Measurements from ENCODE around the gene GPRC5C. TPM values are rescaled to one million over a fixed set of nuclear protein-coding genes. Genes with fewer than 3 reads are reported as not detected.

The GPRC5C gene
- total RNA-seq, 1 donor from 2014 or later = 56.4 TPM

DNA sequence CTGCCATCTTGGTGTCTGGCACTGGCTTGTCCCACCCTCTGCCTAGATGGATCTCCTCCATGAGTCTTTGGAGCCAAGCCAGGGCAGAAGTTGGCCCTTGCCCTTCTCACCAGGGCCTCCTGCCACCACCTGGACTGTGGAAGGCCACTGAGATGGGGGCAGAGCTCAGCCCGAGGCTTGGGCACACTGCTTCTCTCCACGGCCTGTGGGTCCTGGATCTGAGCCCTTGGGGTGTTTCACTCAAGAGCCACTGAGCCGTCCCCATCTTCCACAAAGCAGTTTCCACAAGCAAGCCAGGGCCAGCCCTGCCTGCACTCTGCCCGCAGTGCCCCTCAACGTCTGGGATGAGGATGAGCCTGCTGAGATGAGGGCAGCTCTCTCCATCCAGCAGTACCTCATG, 17.9 kb downstream of the GPRC5C start:
- Mint-ChIP-seq H3K27me3 (ENCODE audit: unreplicated experiment) (no peaks in the 10 kb centered on the region), H3K9me3 (ENCODE audit: unreplicated experiment) (no peaks in the 10 kb centered on the region), H3K4me3 (ENCODE audit: unreplicated experiment) (no peak overlapping the region), H3K4me1 (ENCODE audit: unreplicated experiment) (peaks cover 61% of the 10 kb centered on the region), H3K36me3 (ENCODE audit: unreplicated experiment) (peaks cover 5% of the 10 kb centered on the region), H3K27ac (ENCODE audit: unreplicated experiment) (peak overlapping the region; percentile 76)
- DNase-seq (ENCODE audit: extremely low spot score, unreplicated experiment) = no peak
- TF ChIP-seq, protein P1, sequence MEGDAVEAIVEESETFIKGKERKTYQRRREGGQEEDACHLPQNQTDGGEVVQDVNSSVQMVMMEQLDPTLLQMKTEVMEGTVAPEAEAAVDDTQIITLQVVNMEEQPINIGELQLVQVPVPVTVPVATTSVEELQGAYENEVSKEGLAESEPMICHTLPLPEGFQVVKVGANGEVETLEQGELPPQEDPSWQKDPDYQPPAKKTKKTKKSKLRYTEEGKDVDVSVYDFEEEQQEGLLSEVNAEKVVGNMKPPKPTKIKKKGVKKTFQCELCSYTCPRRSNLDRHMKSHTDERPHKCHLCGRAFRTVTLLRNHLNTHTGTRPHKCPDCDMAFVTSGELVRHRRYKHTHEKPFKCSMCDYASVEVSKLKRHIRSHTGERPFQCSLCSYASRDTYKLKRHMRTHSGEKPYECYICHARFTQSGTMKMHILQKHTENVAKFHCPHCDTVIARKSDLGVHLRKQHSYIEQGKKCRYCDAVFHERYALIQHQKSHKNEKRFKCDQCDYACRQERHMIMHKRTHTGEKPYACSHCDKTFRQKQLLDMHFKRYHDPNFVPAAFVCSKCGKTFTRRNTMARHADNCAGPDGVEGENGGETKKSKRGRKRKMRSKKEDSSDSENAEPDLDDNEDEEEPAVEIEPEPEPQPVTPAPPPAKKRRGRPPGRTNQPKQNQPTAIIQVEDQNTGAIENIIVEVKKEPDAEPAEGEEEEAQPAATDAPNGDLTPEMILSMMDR (IDR thresholded peaks at IDR 0.05) = no peak

DNA sequence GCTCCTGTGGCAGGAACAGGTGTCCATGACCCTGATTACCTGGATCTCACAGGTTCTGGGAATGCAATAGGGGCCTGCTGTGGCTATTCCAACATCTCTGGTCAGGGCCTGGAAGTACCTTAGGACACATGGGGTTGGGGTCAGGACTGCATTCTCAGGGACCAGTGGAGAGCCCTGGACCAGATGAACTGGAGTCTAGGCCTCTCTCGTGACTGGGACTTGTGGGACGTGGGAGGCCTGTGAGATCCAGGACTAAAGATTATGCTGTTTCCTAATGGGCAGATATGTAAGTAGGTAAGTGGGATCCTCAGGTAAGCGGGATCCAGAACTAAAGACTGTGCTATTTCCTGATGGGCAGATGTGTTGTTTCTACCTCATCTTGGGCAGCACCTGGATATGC, 18.3 kb downstream of the GPRC5C start:
- peaks cover 62% of the 10 kb centered on the region for H3K4me1 Mint-ChIP-seq (ENCODE audit: unreplicated experiment)
- H3K9me3 Mint-ChIP-seq (ENCODE audit: unreplicated experiment) = no peaks in the 10 kb centered on the region
- TF ChIP-seq, protein P1 (IDR thresholded peaks at IDR 0.05) = no peak
- H3K27me3 Mint-ChIP-seq (ENCODE audit: unreplicated experiment) = no peaks in the 10 kb centered on the region
- peaks cover 5% of the 10 kb centered on the region for H3K36me3 Mint-ChIP-seq (ENCODE audit: unreplicated experiment)
- no peak overlapping the region for H3K4me3 Mint-ChIP-seq (ENCODE audit: unreplicated experiment)
- DNase-seq (ENCODE audit: extremely low spot score, unreplicated experiment) = no peak
- H3K27ac Mint-ChIP-seq (ENCODE audit: unreplicated experiment) = no peak overlapping the region

DNA sequence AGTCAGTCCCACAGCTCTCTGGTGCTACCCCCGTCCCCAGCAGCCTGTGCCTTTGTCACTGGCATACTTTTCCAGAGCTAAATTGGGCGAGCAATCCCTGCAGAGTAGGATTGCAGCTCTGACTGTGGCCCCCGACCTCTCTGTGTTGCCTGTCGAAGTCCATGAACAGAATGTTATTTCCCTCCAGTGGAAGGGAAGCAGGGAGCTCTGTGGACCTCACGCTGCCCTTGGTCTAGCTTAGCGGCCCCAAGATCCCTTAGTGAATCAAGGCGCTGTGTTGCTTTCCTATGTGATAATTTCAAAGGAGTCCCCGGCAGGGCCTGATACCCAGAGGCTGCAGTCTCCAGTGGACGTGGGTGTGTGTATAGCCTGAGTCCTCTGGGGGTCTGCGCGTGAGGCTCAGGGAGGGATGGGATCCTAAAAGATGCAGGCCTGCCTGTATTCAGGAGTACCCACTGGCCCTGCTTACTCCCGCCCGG, 19.1 kb downstream of the GPRC5C start:
- Mint-ChIP-seq H3K9me3 (ENCODE audit: unreplicated experiment) (no peaks in the 10 kb centered on the region), H3K4me1 (ENCODE audit: unreplicated experiment) (peaks cover 62% of the 10 kb centered on the region), H3K36me3 (ENCODE audit: unreplicated experiment) (peaks cover 5% of the 10 kb centered on the region), H3K4me3 (ENCODE audit: unreplicated experiment) (no peak overlapping the region), H3K27me3 (ENCODE audit: unreplicated experiment) (no peaks in the 10 kb centered on the region), H3K27ac (ENCODE audit: unreplicated experiment) (no peak overlapping the region)
- DNase-seq (ENCODE audit: extremely low spot score, unreplicated experiment) = no peak
- TF ChIP-seq, protein P1 (IDR thresholded peaks at IDR 0.05) = no peak

DNA sequence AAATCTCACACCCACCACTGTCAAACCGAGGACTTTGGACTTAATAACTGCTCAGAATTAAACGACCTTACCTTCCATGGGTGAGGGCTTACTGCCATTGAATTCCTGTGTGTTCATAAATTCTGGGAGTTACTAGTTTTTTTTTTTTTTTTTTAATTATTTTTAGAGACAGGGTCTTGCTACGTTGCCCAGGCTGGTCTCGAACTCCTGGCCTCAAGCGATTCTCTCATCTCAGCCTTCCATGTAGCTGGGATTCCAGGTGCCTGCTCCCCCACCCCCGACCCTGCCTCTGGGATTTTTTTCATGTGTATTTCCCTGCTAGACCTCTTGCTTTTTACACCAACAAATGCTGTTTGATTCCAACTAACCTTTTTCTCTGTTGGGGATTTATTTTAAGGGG, 19.7 kb downstream of the GPRC5C start:
- Mint-ChIP-seq H3K27ac (ENCODE audit: unreplicated experiment) (no peak overlapping the region), H3K4me3 (ENCODE audit: unreplicated experiment) (no peak overlapping the region), H3K4me1 (ENCODE audit: unreplicated experiment) (peaks cover 62% of the 10 kb centered on the region), H3K9me3 (ENCODE audit: unreplicated experiment) (no peaks in the 10 kb centered on the region), H3K36me3 (ENCODE audit: unreplicated experiment) (peaks cover 5% of the 10 kb centered on the region), H3K27me3 (ENCODE audit: unreplicated experiment) (no peaks in the 10 kb centered on the region)
- DNase-seq (ENCODE audit: extremely low spot score, unreplicated experiment) = no peak
- TF ChIP-seq, protein P1 (IDR thresholded peaks at IDR 0.05) = no peak

DNA sequence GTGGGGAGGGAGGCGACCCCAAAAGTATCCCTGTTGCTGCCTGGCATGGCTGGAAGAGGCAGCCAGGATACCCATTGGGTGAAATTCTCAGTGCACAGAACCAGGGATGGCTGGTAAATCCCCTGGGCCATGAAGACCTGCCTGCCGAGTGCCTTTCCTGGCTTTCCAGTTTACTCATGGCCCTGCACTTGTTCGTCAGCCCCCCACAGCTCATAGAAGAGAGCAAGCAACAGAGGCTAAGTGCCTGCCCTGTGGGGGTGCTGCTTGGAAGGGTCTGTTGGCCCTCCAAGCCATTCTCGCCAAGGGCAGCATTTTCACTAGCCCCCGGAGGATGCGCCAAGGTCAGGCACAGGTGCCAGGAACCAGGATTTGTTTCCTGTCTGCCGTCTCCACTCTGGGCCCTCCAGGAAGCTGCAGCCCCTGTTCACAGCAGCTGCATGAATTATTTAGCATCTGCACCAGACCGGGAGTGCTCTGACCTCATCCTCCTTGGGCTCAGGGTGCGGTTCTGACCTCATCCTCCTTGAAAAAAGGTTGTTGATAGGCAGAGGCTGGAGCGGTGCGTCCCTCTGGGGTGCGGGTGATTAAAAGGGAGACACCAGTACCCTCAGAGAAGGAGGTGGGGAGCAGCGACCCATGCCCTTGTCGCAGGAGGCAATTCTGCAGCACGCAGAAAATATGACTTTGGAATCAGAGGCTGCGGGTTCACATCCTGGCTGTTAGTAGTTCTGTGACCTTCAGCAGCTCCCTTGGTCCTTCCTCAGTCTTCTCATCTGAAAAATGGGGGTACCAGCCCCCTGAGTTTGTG, 20.3 kb downstream of the GPRC5C start:
- H3K27ac Mint-ChIP-seq (ENCODE audit: unreplicated experiment) = no peak overlapping the region
- peaks cover 3% of the 10 kb centered on the region for H3K36me3 Mint-ChIP-seq (ENCODE audit: unreplicated experiment)
- DNase-seq (ENCODE audit: extremely low spot score, unreplicated experiment) = no peak
- H3K4me1 Mint-ChIP-seq (ENCODE audit: unreplicated experiment) = peaks cover 56% of the 10 kb centered on the region
- H3K9me3 Mint-ChIP-seq (ENCODE audit: unreplicated experiment) = no peaks in the 10 kb centered on the region
- no peaks in the 10 kb centered on the region for H3K27me3 Mint-ChIP-seq (ENCODE audit: unreplicated experiment)
- TF ChIP-seq, protein P1 (IDR thresholded peaks at IDR 0.05) = no peak
- no peak overlapping the region for H3K4me3 Mint-ChIP-seq (ENCODE audit: unreplicated experiment)
